ENCODE results near the gene IPMK. TPM values are rescaled to one million over a fixed set of nuclear protein-coding genes. Genes with fewer than 3 reads are reported as not detected.
"Not testable (repeated sequence)": the region's sequence is repeated elsewhere in the genome, so short reads cannot be mapped to it uniquely, and the experiment has no call there.

IPMK gene
- total RNA-seq, 1 experiment from 2014 or later, result 10.0 TPM

DNA sequence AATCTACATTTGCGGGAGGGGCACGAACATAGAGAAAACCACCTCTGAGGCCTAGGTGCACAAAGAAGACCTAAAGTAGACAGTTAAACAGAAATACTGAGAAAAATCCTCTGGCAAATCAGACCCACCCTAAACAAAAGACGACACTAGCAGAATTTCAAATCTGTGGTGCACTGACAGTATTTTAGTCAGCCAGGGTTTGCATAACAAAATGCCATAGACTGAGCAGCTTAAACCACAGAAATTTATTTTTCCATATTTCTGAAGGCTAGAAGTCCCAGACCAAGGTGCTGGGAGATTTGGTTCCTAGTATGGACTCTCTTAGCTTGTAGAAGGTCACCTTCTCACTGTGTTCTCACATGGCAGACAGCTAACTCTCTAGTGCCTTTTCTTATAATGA, 26.3 kb downstream of the IPMK start:
- BruUV-seq (replicated peaks), result no TSS peak
- DNase-seq, result no peak
- Mint-ChIP-seq H3K4me1 (ENCODE audit: low read depth, unreplicated experiment) (peaks cover 27% of the 10 kb centered on the region), H3K36me3 (ENCODE audit: insufficient read depth, unreplicated experiment) (no peaks in the 10 kb centered on the region), H3K9me3 (ENCODE audit: low read depth, unreplicated experiment) (no peaks in the 10 kb centered on the region), H3K27ac (ENCODE audit: unreplicated experiment) (no peak overlapping the region), H3K4me3 (ENCODE audit: low read depth, unreplicated experiment) (no peak overlapping the region), H3K27me3 (ENCODE audit: unreplicated experiment) (no peaks in the 10 kb centered on the region)
- TF ChIP-seq, protein P1, sequence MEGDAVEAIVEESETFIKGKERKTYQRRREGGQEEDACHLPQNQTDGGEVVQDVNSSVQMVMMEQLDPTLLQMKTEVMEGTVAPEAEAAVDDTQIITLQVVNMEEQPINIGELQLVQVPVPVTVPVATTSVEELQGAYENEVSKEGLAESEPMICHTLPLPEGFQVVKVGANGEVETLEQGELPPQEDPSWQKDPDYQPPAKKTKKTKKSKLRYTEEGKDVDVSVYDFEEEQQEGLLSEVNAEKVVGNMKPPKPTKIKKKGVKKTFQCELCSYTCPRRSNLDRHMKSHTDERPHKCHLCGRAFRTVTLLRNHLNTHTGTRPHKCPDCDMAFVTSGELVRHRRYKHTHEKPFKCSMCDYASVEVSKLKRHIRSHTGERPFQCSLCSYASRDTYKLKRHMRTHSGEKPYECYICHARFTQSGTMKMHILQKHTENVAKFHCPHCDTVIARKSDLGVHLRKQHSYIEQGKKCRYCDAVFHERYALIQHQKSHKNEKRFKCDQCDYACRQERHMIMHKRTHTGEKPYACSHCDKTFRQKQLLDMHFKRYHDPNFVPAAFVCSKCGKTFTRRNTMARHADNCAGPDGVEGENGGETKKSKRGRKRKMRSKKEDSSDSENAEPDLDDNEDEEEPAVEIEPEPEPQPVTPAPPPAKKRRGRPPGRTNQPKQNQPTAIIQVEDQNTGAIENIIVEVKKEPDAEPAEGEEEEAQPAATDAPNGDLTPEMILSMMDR (IDR thresholded peaks at IDR 0.05; ENCODE audit: unreplicated experiment), result no peak
- CTCF ChIA-PET, result no interaction called here
- intact Hi-C loops (cut with micrococcal nuclease; ENCODE audit: unreplicated experiment), result no loop called here

GRCh38 chr10:58240531-58240930, 27.2 kb downstream of the IPMK start:
- Mint-ChIP-seq H3K36me3 (ENCODE audit: insufficient read depth, unreplicated experiment) (no peaks in the 10 kb centered on the region), H3K27ac (ENCODE audit: unreplicated experiment) (no peak overlapping the region), H3K4me1 (ENCODE audit: low read depth, unreplicated experiment) (peaks cover 27% of the 10 kb centered on the region)

DNA sequence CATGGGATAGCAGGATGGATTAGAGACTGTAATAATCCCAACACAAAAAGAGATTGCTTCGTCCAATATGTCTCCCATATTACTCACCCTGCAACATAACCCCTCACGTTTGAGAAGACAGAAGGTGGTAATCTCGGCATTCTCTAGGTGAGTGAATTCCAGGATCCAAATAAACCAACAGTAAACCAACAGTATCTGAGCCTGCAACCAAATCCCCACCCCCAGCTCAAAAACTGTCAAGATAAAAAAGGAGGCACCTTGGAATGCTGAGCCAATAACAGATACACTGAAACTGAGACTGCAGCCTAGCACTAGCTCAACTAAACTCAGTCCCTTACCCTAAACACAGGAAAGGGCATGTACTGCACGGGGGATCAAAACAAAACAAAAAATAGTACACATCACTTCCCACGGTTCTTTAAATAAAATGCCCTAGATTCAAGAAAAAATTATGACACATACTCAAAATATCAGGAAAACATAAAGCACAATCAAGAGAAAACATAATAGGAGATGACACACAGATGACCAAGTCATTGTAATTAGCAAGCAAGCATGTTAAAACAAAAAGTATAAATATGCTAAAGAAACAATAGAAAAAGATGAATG, 28.0 kb downstream of the IPMK start:
- Mint-ChIP-seq H3K36me3 (ENCODE audit: insufficient read depth, unreplicated experiment) (no peaks in the 10 kb centered on the region), H3K27ac (ENCODE audit: unreplicated experiment) (no peak overlapping the region), H3K4me3 (ENCODE audit: low read depth, unreplicated experiment) (no peak overlapping the region), H3K27me3 (ENCODE audit: unreplicated experiment) (no peaks in the 10 kb centered on the region), H3K9me3 (ENCODE audit: low read depth, unreplicated experiment) (no peaks in the 10 kb centered on the region), H3K4me1 (ENCODE audit: low read depth, unreplicated experiment) (peaks cover 27% of the 10 kb centered on the region)
- CTCF ChIA-PET, result no interaction called here
- no peak for DNase-seq
- no TSS peak for BruUV-seq (replicated peaks)
- intact Hi-C loops (cut with micrococcal nuclease; ENCODE audit: unreplicated experiment), result no loop called here
- TF ChIP-seq, protein P1 (IDR thresholded peaks at IDR 0.05; ENCODE audit: unreplicated experiment), result no peak

More at GRCh38 chr10:58240531-58240930, 27.2 kb downstream of the IPMK start:
- no peak for DNase-seq
- CTCF ChIA-PET, result no interaction called here
- Mint-ChIP-seq H3K4me3 (ENCODE audit: low read depth, unreplicated experiment) (no peak overlapping the region), H3K9me3 (ENCODE audit: low read depth, unreplicated experiment) (no peaks in the 10 kb centered on the region), H3K27me3 (ENCODE audit: unreplicated experiment) (no peaks in the 10 kb centered on the region)
- intact Hi-C loops (cut with micrococcal nuclease; ENCODE audit: unreplicated experiment), result no loop called here
- TF ChIP-seq, protein P1 (IDR thresholded peaks at IDR 0.05; ENCODE audit: unreplicated experiment), result no peak
- no TSS peak for BruUV-seq (replicated peaks)

GRCh38 chr10:58237014-58237834, 30.5 kb downstream of the IPMK start:
- intact Hi-C loops (cut with micrococcal nuclease; ENCODE audit: unreplicated experiment), result no loop called here
- DNase-seq, result peak; percentile 8
- TF ChIP-seq, protein P1 (IDR thresholded peaks at IDR 0.05; ENCODE audit: unreplicated experiment), result no peak
- TSS peak; percentile 24 for BruUV-seq (replicated peaks)
- H3K4me3 Mint-ChIP-seq (ENCODE audit: low read depth, unreplicated experiment), result no peak overlapping the region
- peaks cover 27% of the 10 kb centered on the region for H3K4me1 Mint-ChIP-seq (ENCODE audit: low read depth, unreplicated experiment)
- CTCF ChIA-PET, result no interaction called here
- peak overlapping the region; percentile 85 for H3K27ac Mint-ChIP-seq (ENCODE audit: unreplicated experiment)
- no peaks in the 10 kb centered on the region for H3K27me3 Mint-ChIP-seq (ENCODE audit: unreplicated experiment)
- no peaks in the 10 kb centered on the region for H3K36me3 Mint-ChIP-seq (ENCODE audit: insufficient read depth, unreplicated experiment)
- peaks cover 2% of the 10 kb centered on the region for H3K9me3 Mint-ChIP-seq (ENCODE audit: low read depth, unreplicated experiment)

DNA sequence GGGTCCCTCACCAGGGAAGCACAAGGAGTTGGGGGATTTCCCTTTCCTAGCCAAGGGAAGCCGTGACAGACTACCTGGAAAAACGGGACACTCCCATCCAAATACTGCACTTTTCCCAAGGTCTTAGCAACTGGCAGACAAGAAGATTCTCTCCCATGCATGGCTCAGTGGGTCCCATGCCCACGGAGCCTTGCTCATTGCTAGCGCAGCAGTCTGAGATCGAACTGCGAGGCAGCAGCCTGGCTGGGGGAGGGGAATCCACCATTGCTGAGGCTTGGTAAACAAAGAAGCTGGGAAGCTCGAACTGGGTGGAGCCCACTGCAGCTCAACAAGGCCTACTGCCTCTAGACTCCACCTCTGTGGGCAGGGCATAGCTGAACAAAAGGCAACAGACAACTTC, 37.8 kb downstream of the IPMK start:
- not testable (repeated sequence) for DNase-seq; H3K4me1 Mint-ChIP-seq (ENCODE audit: low read depth, unreplicated experiment)

More for the DNA sequence above, 37.8 kb downstream of the IPMK start:
- H3K4me3 Mint-ChIP-seq (ENCODE audit: low read depth, unreplicated experiment); BruUV-seq (replicated peaks); H3K27me3 Mint-ChIP-seq (ENCODE audit: unreplicated experiment); H3K9me3 Mint-ChIP-seq (ENCODE audit: low read depth, unreplicated experiment); intact Hi-C loops (cut with micrococcal nuclease; ENCODE audit: unreplicated experiment); H3K27ac Mint-ChIP-seq (ENCODE audit: unreplicated experiment); CTCF ChIA-PET; H3K36me3 Mint-ChIP-seq (ENCODE audit: insufficient read depth, unreplicated experiment): not testable (repeated sequence)

All from Calu3 (cell line).